Prostate gland (tissue), 2 donors: ENCODE data around the gene AGXT.

Experiments
- POLR2A ChIP-seq: fragments of 450-650 bp; IDR thresholded peaks from one replicate; pipeline ENCODE4 v1.6.1; 2016; ENCODE audit warnings: antibody characterized with exemption, mild to moderate bottlenecking
- POLR2AphosphoS5 ChIP-seq: sonication (generic); formaldehyde crosslinking; IDR thresholded peaks from one replicate; pipeline ENCODE4 v1.6.1; 2017; ENCODE audit warnings: antibody characterized with exemption
- TF ChIP-seq, protein P1 (sequence below), 4 experiments: fragments of 200-600 bp in 2 of 4; fragments of 450-650 bp in 2 of 4; sonication (generic) in 2 of 4; IDR thresholded peaks; 1 replicate in 3 of 4; 2 replicates in 1 of 4; pipeline ENCODE4 v1.5.1; 2016 to 2019; ENCODE audit warnings: antibody characterized with exemption in 4 of 4, mild to moderate bottlenecking in 2 of 4, moderate library complexity in 2 of 4

DNA sequence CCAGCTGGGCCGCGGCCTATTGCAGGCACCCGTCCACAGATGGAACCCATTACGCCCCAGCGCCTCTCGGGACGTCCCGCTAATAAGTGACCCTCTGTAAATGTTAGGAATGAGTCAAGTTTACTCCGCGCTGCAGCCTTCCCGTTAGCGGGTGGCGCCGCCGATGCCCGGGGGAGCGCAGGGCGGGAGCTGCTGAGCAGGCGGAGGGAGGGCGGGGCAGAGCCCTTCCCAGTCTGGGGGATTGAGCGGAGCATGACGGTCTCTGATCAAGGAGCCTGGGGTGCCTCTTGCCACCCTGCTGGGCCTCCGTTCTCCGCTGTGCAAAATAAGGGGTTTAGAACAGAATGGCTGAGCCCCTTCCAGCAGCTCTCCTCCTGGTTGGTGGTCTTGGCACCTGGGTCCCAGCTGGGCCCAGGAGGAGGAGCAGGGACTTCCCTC, 48.0 kb downstream of the AGXT start:
- TF ChIP-seq, protein P1, sequence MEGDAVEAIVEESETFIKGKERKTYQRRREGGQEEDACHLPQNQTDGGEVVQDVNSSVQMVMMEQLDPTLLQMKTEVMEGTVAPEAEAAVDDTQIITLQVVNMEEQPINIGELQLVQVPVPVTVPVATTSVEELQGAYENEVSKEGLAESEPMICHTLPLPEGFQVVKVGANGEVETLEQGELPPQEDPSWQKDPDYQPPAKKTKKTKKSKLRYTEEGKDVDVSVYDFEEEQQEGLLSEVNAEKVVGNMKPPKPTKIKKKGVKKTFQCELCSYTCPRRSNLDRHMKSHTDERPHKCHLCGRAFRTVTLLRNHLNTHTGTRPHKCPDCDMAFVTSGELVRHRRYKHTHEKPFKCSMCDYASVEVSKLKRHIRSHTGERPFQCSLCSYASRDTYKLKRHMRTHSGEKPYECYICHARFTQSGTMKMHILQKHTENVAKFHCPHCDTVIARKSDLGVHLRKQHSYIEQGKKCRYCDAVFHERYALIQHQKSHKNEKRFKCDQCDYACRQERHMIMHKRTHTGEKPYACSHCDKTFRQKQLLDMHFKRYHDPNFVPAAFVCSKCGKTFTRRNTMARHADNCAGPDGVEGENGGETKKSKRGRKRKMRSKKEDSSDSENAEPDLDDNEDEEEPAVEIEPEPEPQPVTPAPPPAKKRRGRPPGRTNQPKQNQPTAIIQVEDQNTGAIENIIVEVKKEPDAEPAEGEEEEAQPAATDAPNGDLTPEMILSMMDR (IDR thresholded peaks at IDR 0.05) = no peak
- no peak for TF ChIP-seq POLR2A
- no peak for TF ChIP-seq POLR2AphosphoS5
